Uterus (tissue), 2 donors: ENCODE data around the gene TM9SF3.

Experiments used
- CTCF ChIP-seq, 4 experiments: fragments of 200-600 bp in 2 of 4; fragments of 450-650 bp in 2 of 4; sonication (generic) in 2 of 4; IDR thresholded peaks; one replicate each; pipeline ENCODE4 v1.5.1; 2016 to 2019; ENCODE audit warnings: antibody characterized with exemption in 4 of 4, mild to moderate bottlenecking in 2 of 4, moderate library complexity in 1 of 4
- POLR2A ChIP-seq, 2 donors: fragments of 450-650 bp; IDR thresholded peaks; one replicate each; pipeline ENCODE4 v1.6.1; 2016; ENCODE audit warnings: antibody characterized with exemption in 2 of 2, mild to moderate bottlenecking in 1 of 2, moderate library complexity in 1 of 2

GRCh38 chr10:96612055-96612830 lies 25.4 kb upstream of the TM9SF3 start:
- TF ChIP-seq CTCF (IDR thresholded peaks at IDR 0.05) (no peak), POLR2A (IDR thresholded peaks at IDR 0.05) (no peak)
